ENCODE data around the gene CTNNA2. TPM values are rescaled to one million over a fixed set of nuclear protein-coding genes. Genes with fewer than 3 reads are reported as not detected.

CTNNA2 gene
- total RNA-seq, 1 experiment from 2014 or later = 5.5 TPM

GRCh38 chr2:80473796-80474195 is 960.9 kb downstream of the CTNNA2 start:
- Histone ChIP-seq H3K23ac (ENCODE audit: insufficient read length, low read depth, low read length) (no peak overlapping the region), H3K27ac (ENCODE audit: insufficient read length, low read depth, low read length) (no peak overlapping the region), H3K23me2 (ENCODE audit: insufficient read length, low read depth, low read length, poor library complexity, severe bottlenecking) (no peaks in the 10 kb centered on the region), H3K4me1 (ENCODE audit: insufficient read depth, low read length) (no peaks in the 10 kb centered on the region), H2BK12ac (ENCODE audit: insufficient read length, low read depth, low read length) (no peak overlapping the region), H2BK15ac (ENCODE audit: low read depth, low read length) (no peak overlapping the region), H3K79me1 (ENCODE audit: insufficient read depth, low read depth, low read length, poor library complexity, severe bottlenecking) (no peaks in the 10 kb centered on the region), H3K14ac (ENCODE audit: insufficient read depth, low read length) (no peak overlapping the region), H3K4ac (ENCODE audit: low read depth, low read length) (no peak overlapping the region), H3K56ac (ENCODE audit: insufficient read length, low read depth, low read length) (no peak overlapping the region), H4K91ac (ENCODE audit: insufficient read length, low read depth, low read length) (no peak overlapping the region), H4K5ac (ENCODE audit: insufficient read length, low read depth, low read length) (no peak overlapping the region), H3K9me3 (ENCODE audit: control insufficient read depth, low read depth, low read length) (peaks cover 10% of the 10 kb centered on the region), H3K9ac (ENCODE audit: extremely low read depth, insufficient read length, low read length) (no peak overlapping the region), H2BK120ac (ENCODE audit: low read depth, low read length, poor library complexity, severe bottlenecking) (no peak overlapping the region), H3K18ac (ENCODE audit: insufficient read length, low read depth, low read length) (no peak overlapping the region), H2BK5ac (ENCODE audit: insufficient read length, low read length) (no peak overlapping the region), H4K8ac (replicated peaks; ENCODE audit: insufficient read length, low read depth, low read length) (no peak overlapping the region), H2AK5ac (ENCODE audit: insufficient read length, low read length) (no peak overlapping the region), H3K4me2 (ENCODE audit: insufficient read depth, insufficient read length, low read length) (no peak overlapping the region), H2AFZ (ENCODE audit: low read length) (no peak overlapping the region), H3K79me2 (ENCODE audit: insufficient read depth, low read length) (no peaks in the 10 kb centered on the region), H3T11ph (ENCODE audit: low read length) (no peak overlapping the region), H4K20me1 (ENCODE audit: control insufficient read depth, insufficient read depth, insufficient read length) (no peaks in the 10 kb centered on the region), H2BK20ac (ENCODE audit: low read depth, low read length, poor library complexity, severe bottlenecking) (no peak overlapping the region), H3K27me3 (ENCODE audit: insufficient read depth, low read length) (no peaks in the 10 kb centered on the region)
- H3K27ac Mint-ChIP-seq = no peak overlapping the region
- H3K4me1 Mint-ChIP-seq = no peaks in the 10 kb centered on the region
- DNase-seq = no peak
- TF ChIP-seq CTCF (conservative IDR thresholded peaks at IDR 0.05) = no peak
- no peaks in the 10 kb centered on the region; the same call in 1 of the 2 replicates for H3K27me3 Mint-ChIP-seq (ENCODE audit: low read depth)
- H3K9me3 Mint-ChIP-seq = peaks cover 20 to 22% of the 10 kb centered on the region in 2 experiments
- WGBS (ENCODE audit: extremely low coverage, insufficient read length, low lambda C conversion rate) = no CpG with 5 or more reads among the region's 1 CpG
- no peak overlapping the region for H3K4me3 Mint-ChIP-seq
- peaks cover 10 to 25% (median 15%) of the 10 kb centered on the region in 3 experiments for H3K36me3 Mint-ChIP-seq (ENCODE audit: insufficient read depth in 1 of 3, low read depth in 3 of 3)

All from H9 (cell line).